ENCODE data around the gene RBM41.

DNA sequence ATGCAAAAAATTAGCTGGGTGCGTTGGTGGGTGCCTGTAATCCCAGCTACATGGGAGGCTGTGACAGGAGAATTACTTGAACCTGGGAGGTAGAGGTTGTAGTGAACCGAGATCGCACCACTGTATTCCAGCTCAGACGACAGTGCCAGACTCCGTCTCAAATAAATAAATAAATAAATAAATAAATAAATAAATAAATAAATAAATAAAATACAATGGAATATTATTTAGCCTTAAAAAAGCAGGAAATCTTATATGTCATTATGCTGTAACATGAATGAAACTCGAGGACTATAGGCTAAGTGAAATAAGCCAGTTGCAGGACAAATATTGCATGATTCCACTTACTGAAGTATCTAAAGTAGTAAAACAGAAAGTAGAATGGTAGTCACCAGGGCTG lies 42.5 kb downstream of the RBM41 start:
- TF ChIP-seq POLR2AphosphoS5 (IDR thresholded peaks at IDR 0.05; ENCODE audit: low read depth, low read length): no peak
- TF ChIP-seq, protein P1, sequence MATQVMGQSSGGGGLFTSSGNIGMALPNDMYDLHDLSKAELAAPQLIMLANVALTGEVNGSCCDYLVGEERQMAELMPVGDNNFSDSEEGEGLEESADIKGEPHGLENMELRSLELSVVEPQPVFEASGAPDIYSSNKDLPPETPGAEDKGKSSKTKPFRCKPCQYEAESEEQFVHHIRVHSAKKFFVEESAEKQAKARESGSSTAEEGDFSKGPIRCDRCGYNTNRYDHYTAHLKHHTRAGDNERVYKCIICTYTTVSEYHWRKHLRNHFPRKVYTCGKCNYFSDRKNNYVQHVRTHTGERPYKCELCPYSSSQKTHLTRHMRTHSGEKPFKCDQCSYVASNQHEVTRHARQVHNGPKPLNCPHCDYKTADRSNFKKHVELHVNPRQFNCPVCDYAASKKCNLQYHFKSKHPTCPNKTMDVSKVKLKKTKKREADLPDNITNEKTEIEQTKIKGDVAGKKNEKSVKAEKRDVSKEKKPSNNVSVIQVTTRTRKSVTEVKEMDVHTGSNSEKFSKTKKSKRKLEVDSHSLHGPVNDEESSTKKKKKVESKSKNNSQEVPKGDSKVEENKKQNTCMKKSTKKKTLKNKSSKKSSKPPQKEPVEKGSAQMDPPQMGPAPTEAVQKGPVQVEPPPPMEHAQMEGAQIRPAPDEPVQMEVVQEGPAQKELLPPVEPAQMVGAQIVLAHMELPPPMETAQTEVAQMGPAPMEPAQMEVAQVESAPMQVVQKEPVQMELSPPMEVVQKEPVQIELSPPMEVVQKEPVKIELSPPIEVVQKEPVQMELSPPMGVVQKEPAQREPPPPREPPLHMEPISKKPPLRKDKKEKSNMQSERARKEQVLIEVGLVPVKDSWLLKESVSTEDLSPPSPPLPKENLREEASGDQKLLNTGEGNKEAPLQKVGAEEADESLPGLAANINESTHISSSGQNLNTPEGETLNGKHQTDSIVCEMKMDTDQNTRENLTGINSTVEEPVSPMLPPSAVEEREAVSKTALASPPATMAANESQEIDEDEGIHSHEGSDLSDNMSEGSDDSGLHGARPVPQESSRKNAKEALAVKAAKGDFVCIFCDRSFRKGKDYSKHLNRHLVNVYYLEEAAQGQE (IDR thresholded peaks at IDR 0.05; ENCODE audit: insufficient read depth in 1 of 2, low read depth in 2 of 2, low read length in 2 of 2): no peak

All from PFSK-1 (cell line).